ENCODE data around the gene NEUROD4.

- no peak for TF ChIP-seq CTCF (IDR thresholded peaks at IDR 0.05)
- no peak for TF ChIP-seq POLR2A (IDR thresholded peaks at IDR 0.05)
Observed at GRCh38 chr12:55057481-55057880, 37.7 kb downstream of the NEUROD4 start.

Measured in thyroid gland (tissue), 4 donors.